ENCODE results near the gene BANP.
"Not testable (repeated sequence)": the region's sequence is repeated elsewhere in the genome, so short reads cannot be mapped to it uniquely, and the experiment has no call there.

The BANP gene

GRCh38 chr16:88016386-88016785 lies 65.2 kb downstream of the BANP start:
- not testable (repeated sequence) for DNase-seq (ENCODE audit: low spot score)

- DNase-seq (ENCODE audit: low spot score): no peak
Measured at GRCh38 chr16:88016964-88017363, 65.7 kb downstream of the BANP start.

DNA sequence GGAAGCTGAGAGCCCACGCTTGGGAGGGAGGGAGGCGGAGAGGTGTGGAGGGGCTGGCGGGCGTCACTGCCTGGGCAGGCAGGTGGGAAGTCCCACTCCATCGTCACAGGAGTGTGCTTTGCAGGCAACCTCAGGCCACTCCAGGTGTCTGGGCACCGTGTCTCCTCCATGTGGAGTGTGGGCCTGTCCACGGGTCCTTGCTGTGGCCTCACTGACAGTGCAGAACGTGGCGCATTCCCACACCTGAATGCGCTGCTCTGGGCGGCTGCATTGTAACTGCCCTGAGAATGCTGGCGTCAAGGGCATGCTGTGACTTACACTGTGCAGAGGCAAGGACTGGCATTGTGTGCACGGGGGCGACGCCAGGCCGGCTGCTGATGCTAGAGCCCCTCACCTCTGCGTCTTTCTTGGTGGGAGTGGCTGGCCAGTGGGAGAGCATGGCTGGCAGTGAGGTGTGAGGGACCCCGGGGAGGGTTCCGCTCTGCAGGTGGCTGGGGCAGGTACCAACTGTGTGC lies 66.4 kb downstream of the BANP start:
- no peak for DNase-seq (ENCODE audit: low spot score)

- not testable (repeated sequence) for DNase-seq (ENCODE audit: low spot score)
Measured at GRCh38 chr16:88018382-88018781, 67.1 kb downstream of the BANP start.

DNA sequence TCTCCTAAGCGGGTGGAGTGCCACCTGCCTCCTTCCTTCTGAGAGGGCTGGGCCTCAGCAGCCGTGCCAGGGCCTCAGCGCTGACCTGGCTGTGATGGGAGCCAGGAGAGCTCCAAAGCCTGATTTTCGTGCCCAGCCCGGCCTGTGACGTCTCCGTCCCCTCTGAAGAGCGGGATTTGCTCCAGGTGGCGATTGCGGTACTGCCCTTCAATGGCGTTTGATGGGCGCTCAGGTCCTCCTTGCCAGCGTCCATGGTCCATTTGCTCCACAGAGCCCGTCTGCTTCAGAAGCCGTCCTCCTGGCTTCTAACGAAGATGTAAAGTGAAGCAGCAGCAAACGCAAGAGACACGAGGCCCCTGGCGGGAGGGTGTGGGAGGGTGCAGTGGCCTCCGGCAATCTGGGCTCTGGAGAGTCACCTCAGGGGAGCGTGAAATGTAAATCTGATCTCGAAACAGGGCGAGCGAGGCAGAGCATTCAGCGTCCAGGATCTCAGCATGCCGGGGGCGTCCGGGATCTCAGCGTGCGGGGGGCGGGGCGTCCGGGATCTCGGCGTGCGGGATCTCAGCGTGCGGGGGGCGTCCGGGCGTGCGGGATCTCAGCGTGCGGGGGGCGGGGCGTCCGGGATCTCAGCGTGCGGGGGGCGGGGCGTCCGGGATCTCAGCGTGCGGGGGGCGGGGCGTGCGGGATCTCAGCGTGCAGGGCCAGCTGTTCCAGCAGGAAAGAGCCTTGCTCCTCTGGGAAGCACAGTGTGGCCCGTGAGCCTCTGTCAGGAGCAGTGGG lies 68.0 kb downstream of the BANP start:
- peak; percentile 47 for DNase-seq (ENCODE audit: low spot score)

DNA sequence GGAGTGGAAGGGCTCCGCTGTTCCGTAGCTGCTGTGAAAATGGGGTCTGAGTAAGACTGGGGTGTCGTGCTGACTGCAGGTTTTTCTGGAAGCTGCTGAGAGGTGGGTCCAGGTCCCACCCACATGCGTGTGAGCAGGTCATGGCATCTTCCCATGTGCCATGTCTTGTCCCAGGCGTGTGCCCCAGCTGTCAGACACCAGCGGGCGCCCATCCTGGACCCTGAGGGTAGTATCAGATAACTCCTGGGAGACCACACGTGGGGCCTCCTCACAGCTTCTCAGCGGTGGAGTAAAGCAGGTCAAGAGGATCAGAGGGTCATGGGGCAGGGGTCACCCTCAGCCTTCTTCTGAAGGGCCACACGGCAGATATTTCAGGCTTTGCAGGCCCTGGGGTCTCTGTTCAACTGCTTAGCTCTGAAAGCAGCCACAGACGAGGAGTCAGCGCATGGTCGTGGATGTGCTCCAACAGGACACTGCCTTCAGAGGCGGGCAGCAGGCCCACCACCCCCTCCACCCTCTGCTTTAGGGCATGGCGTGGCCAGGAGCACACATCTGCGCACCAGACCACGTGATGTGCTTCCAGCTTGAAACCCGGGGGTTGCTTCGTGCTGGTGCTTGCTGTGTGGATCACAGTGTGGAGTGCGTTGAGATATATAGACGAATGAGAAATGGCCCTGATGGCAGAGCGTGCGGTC lies 68.7 kb downstream of the BANP start:
- DNase-seq (ENCODE audit: low spot score): peak; percentile 55

DNA sequence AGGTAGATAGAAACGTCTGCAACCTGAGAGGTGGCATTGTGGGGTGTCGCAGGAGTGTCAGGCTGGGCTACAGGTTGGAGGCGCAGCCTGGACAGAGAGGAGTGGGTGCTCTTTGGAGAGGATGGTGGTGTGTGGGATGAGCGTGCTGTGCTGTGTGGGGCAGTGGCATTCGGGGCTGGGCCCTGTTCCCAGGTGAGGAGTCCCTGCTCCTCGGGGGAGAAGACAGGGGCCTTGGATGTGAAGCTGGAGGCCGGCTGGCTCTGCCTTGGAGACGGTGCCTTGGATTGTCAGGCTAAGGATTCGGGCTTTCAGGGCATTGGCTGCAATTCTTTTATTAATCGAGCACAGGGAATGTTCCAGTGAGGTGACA lies 69.3 kb downstream of the BANP start:
- DNase-seq (ENCODE audit: low spot score): peak; percentile 57

DNA sequence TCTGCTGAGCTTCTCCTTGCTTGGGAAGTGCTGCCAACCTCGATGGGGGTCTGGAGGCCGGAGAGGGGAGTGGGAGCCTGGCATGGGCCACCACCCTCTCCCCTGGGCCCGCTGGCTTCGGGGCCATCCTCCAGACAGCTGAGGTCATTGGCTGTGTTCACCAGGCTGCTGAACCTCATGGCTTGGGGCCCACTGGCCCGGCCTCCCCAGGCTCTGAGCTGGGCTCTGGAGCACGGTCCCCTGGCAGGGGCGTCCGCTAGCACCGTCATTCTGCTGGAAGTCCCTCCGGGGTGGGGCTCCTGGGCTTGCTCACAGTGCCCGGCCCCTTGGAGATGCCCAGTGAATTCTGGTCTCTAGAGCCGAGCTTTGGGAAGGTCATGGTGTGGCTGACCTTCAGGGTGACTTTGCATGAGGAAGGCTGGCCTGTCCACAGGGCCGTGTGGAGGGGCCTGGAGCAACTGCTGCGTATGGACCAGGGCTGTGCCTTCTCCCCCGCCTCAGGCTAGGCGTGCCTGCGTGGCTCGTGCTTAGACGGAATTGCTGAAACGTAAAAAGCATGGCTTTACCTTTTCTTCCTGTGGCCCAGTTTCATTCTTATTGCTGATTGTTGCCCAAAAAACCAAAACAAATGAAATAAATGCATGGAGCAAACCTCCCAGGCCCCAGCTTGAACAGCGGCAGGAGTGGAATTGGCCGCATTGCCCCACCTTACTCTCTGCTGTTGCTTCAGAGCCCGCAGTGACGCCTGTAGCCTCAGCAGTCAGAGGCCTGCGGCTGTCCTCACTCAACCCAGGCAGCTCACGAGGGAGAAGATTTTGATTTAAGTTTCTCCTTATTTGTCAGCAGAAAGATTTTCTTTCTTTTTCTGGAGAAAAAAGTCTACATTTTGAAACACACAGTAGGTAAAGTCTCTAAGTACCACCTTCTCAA lies 70.1 kb downstream of the BANP start:
- peak; percentile 58 for DNase-seq (ENCODE audit: low spot score)

- DNase-seq (ENCODE audit: low spot score): peak; percentile 54
Measured at GRCh38 chr16:88022076-88023042, 71.1 kb downstream of the BANP start.

DNA sequence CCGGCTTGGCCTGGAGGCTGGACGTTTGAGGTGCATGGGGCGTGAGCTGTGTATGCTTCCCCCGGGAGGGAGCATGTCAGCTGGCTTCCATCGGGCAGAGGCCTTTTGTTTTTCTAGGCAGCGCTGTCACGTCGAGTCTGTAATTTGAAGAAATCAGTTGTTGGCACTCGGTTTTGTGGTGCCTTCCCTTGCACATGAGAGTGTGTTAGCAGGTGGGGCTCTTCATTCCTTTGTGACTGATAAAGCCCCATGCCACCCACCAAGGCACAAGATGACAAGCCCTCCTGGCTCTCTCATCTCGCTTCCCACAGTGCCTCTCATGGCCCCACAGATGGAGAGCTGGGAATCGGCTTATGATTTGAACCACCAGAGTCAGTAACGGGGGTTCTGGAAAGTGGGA lies 72.1 kb downstream of the BANP start:
- DNase-seq (ENCODE audit: low spot score): no peak

GRCh38 chr16:88023786-88024185 lies 72.6 kb downstream of the BANP start:
- peak; percentile 36 for DNase-seq (ENCODE audit: low spot score)

DNA sequence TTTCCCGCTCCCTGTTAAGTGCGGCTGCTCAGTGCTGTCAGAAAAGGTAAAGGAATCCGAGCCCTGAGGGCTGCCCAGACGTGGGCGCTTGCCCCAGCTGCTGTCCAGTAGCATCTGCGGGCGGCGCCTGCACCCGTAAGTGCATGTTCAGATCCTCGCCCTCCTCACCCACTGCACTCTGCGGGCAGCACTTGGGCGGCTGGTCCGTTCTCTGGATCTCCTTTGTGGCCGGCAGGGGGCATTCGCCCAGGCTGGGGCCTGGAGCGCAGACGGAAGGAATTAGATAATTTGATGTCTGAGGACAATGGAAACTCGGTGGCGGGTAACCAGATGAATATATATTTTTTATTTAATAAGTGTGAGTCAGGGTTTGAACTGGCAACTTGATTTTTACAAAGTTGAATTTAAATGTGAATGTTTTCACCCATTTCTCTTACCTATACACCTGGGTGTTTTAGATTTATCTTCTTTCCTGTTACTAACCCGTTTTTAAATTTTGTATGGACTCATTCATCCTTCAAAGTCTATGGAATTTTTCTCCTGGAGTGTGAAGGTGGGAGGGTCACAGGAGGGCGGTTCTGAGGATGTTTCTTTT lies 73.4 kb downstream of the BANP start:
- DNase-seq (ENCODE audit: low spot score): peak; percentile 67

DNA sequence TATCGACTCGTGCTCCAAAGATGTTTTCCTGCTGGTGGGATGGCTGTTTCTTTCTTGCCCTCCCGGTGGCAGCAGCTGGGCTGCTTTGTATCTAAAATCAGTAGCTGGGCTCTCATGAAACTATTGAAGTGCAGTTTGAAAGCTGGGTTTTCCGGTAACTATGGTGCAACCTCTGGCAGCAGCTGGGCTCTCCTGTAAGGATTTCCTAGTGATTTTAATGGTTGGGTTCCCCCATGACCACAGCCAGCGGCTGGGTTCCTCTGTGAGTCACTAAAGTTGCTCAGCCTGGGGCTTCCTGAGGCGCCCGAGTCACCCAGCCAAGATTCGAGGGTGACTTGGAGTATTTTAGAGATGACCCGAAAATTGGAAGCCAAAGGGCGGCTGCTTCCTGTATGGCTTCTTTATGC lies 73.9 kb downstream of the BANP start:
- peak; percentile 62 for DNase-seq (ENCODE audit: low spot score)

DNA sequence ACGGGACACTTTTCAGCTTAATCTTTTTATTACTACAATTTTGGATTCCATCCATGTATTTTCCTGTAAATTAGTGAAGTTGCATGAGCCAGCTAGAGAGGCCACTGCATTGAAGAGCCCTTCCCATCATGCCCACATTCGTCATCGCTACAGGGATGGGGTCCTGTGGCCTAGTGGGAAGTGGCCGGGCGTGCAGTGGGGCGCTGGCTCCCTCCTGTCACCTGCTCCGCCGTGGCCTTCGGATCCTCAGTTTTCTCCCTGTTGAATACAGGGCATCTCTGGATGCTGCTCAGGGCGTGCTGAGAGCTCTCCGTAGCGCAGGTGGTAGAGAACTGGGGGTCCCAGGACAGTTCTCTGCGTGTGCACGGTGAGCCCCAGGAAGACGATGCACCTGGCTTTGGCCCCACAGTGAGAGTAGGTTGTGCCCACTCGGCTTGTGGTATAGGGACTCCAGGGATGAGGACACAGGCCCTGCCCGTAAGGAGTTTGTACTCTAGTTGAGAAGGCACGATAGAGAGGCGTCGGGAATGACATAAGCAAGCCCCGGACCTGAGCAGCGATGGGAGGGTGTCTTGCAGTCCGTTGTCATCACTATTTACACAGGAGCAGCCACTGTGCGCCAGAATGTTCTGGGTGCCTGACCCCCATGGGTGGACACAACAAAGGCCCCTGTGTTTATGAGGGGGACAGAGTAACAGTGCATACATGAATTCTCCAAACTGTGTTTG lies 74.8 kb downstream of the BANP start:
- peak; percentile 17 for DNase-seq (ENCODE audit: low spot score)

GRCh38 chr16:88026964-88027938 lies 76.0 kb downstream of the BANP start:
- no peak for DNase-seq (ENCODE audit: low spot score)

DNA sequence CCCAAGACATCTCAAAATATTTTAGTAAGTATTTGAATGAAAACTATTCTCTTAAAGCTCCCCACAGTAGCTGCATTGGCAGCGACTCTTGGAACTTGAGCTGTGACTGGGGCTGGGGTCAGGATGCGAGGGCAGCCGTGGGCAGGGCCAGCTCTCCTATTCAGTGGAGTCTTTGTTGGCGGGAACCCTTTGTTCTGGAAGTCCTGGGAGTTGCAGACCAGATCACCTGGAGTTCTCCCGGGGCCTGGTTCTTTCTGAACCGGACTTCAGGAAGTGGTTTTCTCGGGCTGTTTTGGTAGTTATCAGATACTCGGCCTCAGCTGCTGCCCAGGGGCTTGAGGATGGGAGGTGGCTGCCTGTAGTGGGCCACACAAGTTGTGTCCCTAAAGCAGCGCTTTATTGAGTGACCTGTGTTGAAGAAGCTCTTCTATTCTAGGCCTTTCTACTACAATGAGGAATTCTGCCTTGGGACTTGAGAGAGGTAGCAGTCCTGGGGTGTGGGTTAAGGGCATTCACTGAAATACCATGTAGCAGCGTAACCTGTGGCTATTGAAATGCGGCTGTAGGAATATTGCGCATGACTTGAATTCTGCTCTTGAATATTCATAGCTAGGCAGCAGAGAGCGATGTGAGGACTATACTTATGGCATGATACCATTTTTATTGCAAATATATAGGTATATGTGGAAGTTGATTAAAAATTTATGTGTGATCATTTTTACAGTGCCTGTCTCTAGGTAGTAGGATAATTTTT lies 77.1 kb downstream of the BANP start:
- not testable (repeated sequence) for DNase-seq (ENCODE audit: low spot score)

GRCh38 chr16:88030498-88030897 lies 79.3 kb downstream of the BANP start:
- DNase-seq (ENCODE audit: low spot score): no peak

DNA sequence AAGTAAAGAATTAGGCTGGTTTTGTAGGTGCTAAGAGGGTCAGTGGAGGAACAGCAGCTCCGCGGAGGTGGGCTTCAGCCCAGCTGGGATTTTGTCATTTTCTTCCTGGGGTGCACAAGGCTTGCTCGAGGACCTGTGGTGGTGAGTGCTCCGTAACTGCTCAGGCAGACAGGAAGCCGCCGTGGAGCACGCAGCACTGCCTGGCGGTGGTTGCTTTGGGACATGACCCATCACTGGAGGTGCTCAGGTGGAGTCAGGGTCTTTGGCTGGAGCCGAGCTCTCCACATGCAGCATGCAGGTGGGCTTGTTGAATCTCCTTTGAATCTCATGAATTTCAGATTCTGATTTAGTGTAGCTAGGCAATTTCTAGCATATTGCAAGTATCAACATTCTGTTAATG lies 79.7 kb downstream of the BANP start:
- DNase-seq (ENCODE audit: low spot score): not testable (repeated sequence)
